K562 (cell line): ENCODE results near the gene MOG. TPM values are rescaled to one million over a fixed set of nuclear protein-coding genes. Genes with fewer than 3 reads are reported as not detected.

Source experiments
- ADNP ChIP-seq: fragments of 200-800 bp; sonication (Bioruptor generic); IDR thresholded peaks from 2 replicates; pipeline ENCODE4 v1.6.1; 2016; ENCODE audit warnings: missing genetic modification characterization, missing compliant biosample characterization
- ARID2 ChIP-seq: fragments of 450-650 bp; IDR thresholded peaks from 2 replicates; pipeline ENCODE4 v1.6.1; 2017; ENCODE audit warnings: antibody characterized with exemption, mild to moderate bottlenecking
- CCAR2 ChIP-seq: fragments of 200-400 bp; formaldehyde crosslinking; IDR thresholded peaks from 2 replicates; pipeline ENCODE4 v1.6.1; 2017; ENCODE audit warnings: mild to moderate bottlenecking, low read depth, low read length
- CTBP1 ChIP-seq: fragments of 450-650 bp; IDR thresholded peaks from 2 replicates; pipeline ENCODE4 v1.6.1; 2016; ENCODE audit warnings: borderline replicate concordance
- DPF2 ChIP-seq: fragments of 450-650 bp; IDR thresholded peaks from 2 replicates; pipeline ENCODE4 v1.6.1; 2016
- E2F5 ChIP-seq: sonication (generic); formaldehyde crosslinking; IDR thresholded peaks from 2 replicates; pipeline ENCODE4 v1.8.0; 2022; ENCODE audit warnings: mild to moderate bottlenecking, missing genetic modification reagents
- ETV1 ChIP-seq: fragments of 450-650 bp; conservative IDR thresholded peaks from 2 replicates; pipeline ENCODE4 v1.6.1; 2016; ENCODE audit warnings: missing genetic modification characterization, control low read depth, low read depth, missing compliant biosample characterization
- FIP1L1 ChIP-seq: fragments of 200-400 bp; formaldehyde crosslinking; IDR thresholded peaks from 2 replicates; pipeline ENCODE4 v1.6.1; 2018; ENCODE audit warnings: mild to moderate bottlenecking, low read depth, low read length; ENCODE audit not compliant: poor library complexity, severe bottlenecking
- FOS ChIP-seq: IDR thresholded peaks from 3 replicates; pipeline ENCODE4 v1.6.1; 2011; ENCODE audit not compliant: insufficient read length; ENCODE audit errors: extremely low read depth
- HINFP ChIP-seq: fragments of 450-650 bp; conservative IDR thresholded peaks from 2 replicates; pipeline ENCODE4 v1.6.1; 2016; ENCODE audit warnings: missing genetic modification characterization, low read depth, mild to moderate bottlenecking, control low read depth, missing compliant biosample characterization
- MCM3 ChIP-seq: fragments of 450-650 bp; IDR thresholded peaks from 2 replicates; pipeline ENCODE4 v1.6.1; 2016
- MEIS2 ChIP-seq: fragments of 450-650 bp; IDR thresholded peaks from 2 replicates; pipeline ENCODE4 v1.6.1; 2014; ENCODE audit warnings: mild to moderate bottlenecking; ENCODE audit not compliant: partially characterized antibody
- VEZF1 ChIP-seq: fragments of 200-800 bp; sonication (Bioruptor generic); IDR thresholded peaks from 2 replicates; pipeline ENCODE4 v1.6.1; 2017; ENCODE audit warnings: missing genetic modification characterization, missing compliant biosample characterization
- ZBTB49 ChIP-seq: sonication (generic); formaldehyde crosslinking; IDR thresholded peaks from 2 replicates; pipeline ENCODE4 v1.8.0; 2022; ENCODE audit warnings: missing genetic modification reagents, mild to moderate bottlenecking, borderline replicate concordance
- ZKSCAN3 ChIP-seq: fragments of 250-450 bp; sonication (Bioruptor Pico); IDR thresholded peaks from 2 replicates; pipeline ENCODE4 v1.4.0; 2020
- ZNF12 ChIP-seq: sonication (generic); formaldehyde crosslinking; IDR thresholded peaks from 2 replicates; pipeline ENCODE4 v1.4.0; 2020; ENCODE audit warnings: mild to moderate bottlenecking, missing genetic modification reagents
- ZNF184 ChIP-seq: sonication (generic); formaldehyde crosslinking; IDR thresholded peaks from 2 replicates; pipeline ENCODE4 v1.5.0; 2020; ENCODE audit warnings: missing genetic modification reagents
- ZNF655 ChIP-seq: fragments of 250-450 bp; sonication (Bioruptor Pico); IDR thresholded peaks from 2 replicates; pipeline ENCODE4 v1.5.0; 2021
- ZNF696 ChIP-seq: fragments of 250-450 bp; sonication (Bioruptor Pico); conservative IDR thresholded peaks from 2 replicates; pipeline ENCODE4 v1.4.0; 2020; ENCODE audit warnings: mild to moderate bottlenecking, moderate library complexity
- polyA plus RNA-seq, 8 experiments: library from polyadenylated mRNA; depleted of rRNA in 4 of 8; stranded (reverse) in 5 of 8; unstranded in 3 of 8; fragments of >200 nt; fragmentation: Nextera tagmentation in 2 of 8; fragmentation: Illumina TruSeq in 1 of 8; extraction: Ambion mirVana in 2 of 8; extraction: Trizol in 1 of 8; gene quantifications; 2 replicates each; pipeline versions ENCODE4 v1.2.1 to v1.2.3, GENCODE V29; 2011 to 2014; ENCODE audit warnings: inconsistent platforms in 1 of 8, missing spikeins in 1 of 8
- total RNA-seq, 7 experiments: library from RNA; depleted of rRNA in 6 of 7; stranded (reverse); fragments of >200 nt in 6 of 7; fragmentation: Illumina TruSeq in 2 of 7; extraction: Trizol in 2 of 7; gene quantifications; 2 replicates each; pipeline versions ENCODE4 v1.2.1 to v1.2.3, GENCODE V29; 2011 to 2021; ENCODE audit warnings: low replicate concordance in 1 of 7

The MOG gene
- total and polyA plus RNA-seq, 9 of the 15 experiments (the other 6 are each of a cell fraction or from before 2014, with no cell fraction given), result not detected

GRCh38 chr6:29631209-29631810, 25.6 kb upstream of the MOG start (continued):
- TF ChIP-seq ZNF655 (no peak), CCAR2 (no peak), MCM3 (no peak), ZNF12 (no peak), ADNP (tag) (no peak), ETV1 (no peak), ZNF184 (no peak), FOS (no peak), VEZF1 (CRISPR knock-in tag) (peak; percentile 84), MEIS2 (no peak), E2F5 (CRISPR knock-in tag) (no peak), ZBTB49 (CRISPR knock-in tag) (no peak), ARID2 (no peak), ZKSCAN3 (CRISPR knock-in tag) (no peak), HINFP (tag) (no peak), ZNF696 (CRISPR knock-in tag) (no peak), DPF2 (peak; percentile 71; the same call in 1 of the 2 replicates), CTBP1 (peak; percentile 75; the same call in 1 of the 2 replicates), FIP1L1 (no peak)
